NCI-H1930 (cell line): Measurements from ENCODE around the gene NTF3.
A peak's percentile ranks its signal among the peaks of the same experiment; 100 is the strongest.

Source experiments
- DNase-seq, 2 experiments: peaks; one replicate each; lab custom pipeline; 2025; lab: John Stamatoyannopoulos, UW

NTF3 gene

GRCh38 chr12:5430641-5431603 is 986 bp upstream of the NTF3 start:
- DNase-seq, result no peak

GRCh38 chr12:5433081-5433844 is 1.4 kb downstream of the NTF3 start:
- no peak for DNase-seq

GRCh38 chr12:5433845-5434646 is 2.1 kb downstream of the NTF3 start:
- no peak for DNase-seq

GRCh38 chr12:5434647-5435560 is 3.0 kb downstream of the NTF3 start:
- DNase-seq, result no peak

GRCh38 chr12:5437182-5437583 is 5.3 kb downstream of the NTF3 start:
- DNase-seq, result no peak

- DNase-seq, result no peak
Observed at GRCh38 chr12:5437589-5437988, 5.7 kb downstream of the NTF3 start.

GRCh38 chr12:5438671-5439200 is 6.8 kb downstream of the NTF3 start:
- DNase-seq, result no peak

GRCh38 chr12:5439371-5439771 is 7.5 kb downstream of the NTF3 start:
- no peak for DNase-seq

GRCh38 chr12:5439788-5440300 is 7.9 kb downstream of the NTF3 start:
- DNase-seq, result no peak

- DNase-seq, result no peak
Observed at GRCh38 chr12:5440978-5441377, 9.1 kb downstream of the NTF3 start.

- no peak for DNase-seq
Observed at GRCh38 chr12:5441497-5442236, 9.8 kb downstream of the NTF3 start.

- DNase-seq, result peak; percentile 37 to 43
Observed at GRCh38 chr12:5442251-5443006, 10.5 kb downstream of the NTF3 start.

- no peak for DNase-seq
Observed at GRCh38 chr12:5444520-5444919, 12.6 kb downstream of the NTF3 start.

GRCh38 chr12:5447320-5447719 is 15.4 kb downstream of the NTF3 start:
- DNase-seq, result no peak

- DNase-seq, result no peak
Observed at GRCh38 chr12:5451251-5451650, 19.3 kb downstream of the NTF3 start.

GRCh38 chr12:5452569-5452968 is 20.7 kb downstream of the NTF3 start:
- no peak for DNase-seq

GRCh38 chr12:5453466-5453865 is 21.6 kb downstream of the NTF3 start:
- no peak for DNase-seq

- DNase-seq, result no peak
Observed at GRCh38 chr12:5455045-5455444, 23.1 kb downstream of the NTF3 start.

GRCh38 chr12:5456030-5456429 is 24.1 kb downstream of the NTF3 start:
- DNase-seq, result no peak
